Kidney (tissue), 14 donors: Measurements from ENCODE around the gene PEX11A. TPM values are rescaled to one million over a fixed set of nuclear protein-coding genes. Genes with fewer than 3 reads are reported as not detected.

Source experiments
- DNase-seq, 5 donors: peaks; one replicate each; pipeline ENCODE4 v3.0.0-alpha.2; 2013 to 2020
- FAIRE-seq: peaks from 2 replicates; lab custom pipeline; 2012; peaks lifted over from hg19 to GRCh38; lab: Jason Lieb, UNC
- H3K27ac ChIP-seq, 2 donors: one replicate each; pipeline ENCODE4 v1.7.0; 2013; ENCODE audit warnings: low read depth in 2 of 2, low read length in 2 of 2, inconsistent platforms in 1 of 2
- H3K27me3 ChIP-seq: one replicate; pipeline ENCODE4 v1.7.1; 2013; ENCODE audit warnings: low read length, inconsistent platforms; ENCODE audit not compliant: control insufficient read depth, insufficient read depth
- H3K36me3 ChIP-seq, 3 donors: one replicate each; pipeline versions ENCODE4 v1.7.0 to v1.7.1; 2013; ENCODE audit warnings: low read length in 3 of 3, control low read depth in 1 of 3, inconsistent platforms in 1 of 3; ENCODE audit not compliant: insufficient read depth in 3 of 3, control insufficient read depth in 2 of 3
- H3K4me1 ChIP-seq, 3 donors: one replicate each; pipeline versions ENCODE4 v1.7.0 to v1.7.1; 2013; ENCODE audit warnings: low read length in 3 of 3, inconsistent platforms in 1 of 3, low read depth in 1 of 3; ENCODE audit not compliant: control insufficient read depth in 2 of 3, insufficient read depth in 2 of 3
- H3K4me3 ChIP-seq, 3 donors: one replicate each; pipeline versions ENCODE4 v1.7.0 to v1.8.1; 2013; ENCODE audit warnings: low read length in 3 of 3, control low read depth in 1 of 3, inconsistent platforms in 1 of 3
- H3K9ac ChIP-seq, 3 donors: one replicate each; pipeline versions ENCODE4 v1.7.0 to v1.7.1; 2013; ENCODE audit warnings: low read length in 3 of 3, control low read depth in 1 of 3, inconsistent platforms in 1 of 3
- H3K9me3 ChIP-seq, 3 donors: one replicate each; pipeline versions ENCODE4 v1.7.0 to v1.7.1; 2013; ENCODE audit warnings: low read length in 3 of 3, control low read depth in 1 of 3, inconsistent platforms in 1 of 3; ENCODE audit not compliant: control insufficient read depth in 2 of 3, insufficient read depth in 1 of 3
- CTCF ChIP-seq: IDR thresholded peaks from 3 replicates; pipeline ENCODE4 v1.5.1; 2012; ENCODE audit warnings: mild to moderate bottlenecking, moderate library complexity, borderline replicate concordance; ENCODE audit not compliant: insufficient read depth; ENCODE audit errors: extremely low read depth
- intact Hi-C: fragments of 100-400 bp; cut with DNase I; formaldehyde crosslinking; loops from one replicate; pipeline ENCODE4 v1.11.1; 2022
- polyA plus RNA-seq: library from polyadenylated mRNA; stranded (reverse); fragments of 350-450 nt; fragmentation: Illumina TruSeq; extraction: RNeasy Lipid Tissue Mini Kit (QIAGEN cat#74804); gene quantifications from one replicate; pipeline ENCODE4 v1.2.3, GENCODE V29; 2014; ENCODE audit warnings: low read depth, low replicate concordance; ENCODE audit not compliant: insufficient read depth
- total RNA-seq: library from RNA; stranded (reverse); fragmentation: NEBNext Ultra II Directional; extraction: Animal tissue kit (Norgen Biotek cat#: 25700); gene quantifications from one replicate; pipeline ENCODE4 v1.2.1, GENCODE V29; 2021
- donor health status: control.
- donor health status: control.
- donor health status: control.
- donor health status: control.
- donor health status: control.
- donor health status: DM: yes; HTN: yes; CAD: no.
- donor health status: Normal renal cell carcinoma (clear cell type).

Gene PEX11A
- total and polyA plus RNA-seq, 2 donors from 2014 or later = 7.7 to 13.7 TPM

DNA sequence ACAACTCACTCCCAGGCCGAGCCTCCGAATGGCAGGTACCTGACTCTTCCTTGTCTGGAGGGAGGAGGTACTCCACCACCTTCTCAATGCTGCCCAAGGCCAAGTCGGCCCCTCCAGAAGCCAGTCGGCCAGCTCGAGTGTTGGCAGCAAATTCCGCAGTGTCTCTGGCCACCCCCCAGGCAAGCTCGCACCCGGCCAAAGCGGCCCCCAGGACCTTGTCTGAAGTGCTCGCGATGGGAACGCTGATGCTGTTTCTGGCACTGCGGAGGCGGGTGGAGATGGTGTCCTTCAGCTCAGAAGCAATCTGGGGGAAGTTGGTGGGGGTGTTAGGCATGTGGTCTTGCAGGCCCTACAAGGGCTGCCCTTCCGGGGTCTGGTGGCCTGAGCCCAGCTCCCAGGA lies 20.6 kb downstream of the PEX11A start:
- Histone ChIP-seq H3K4me3 (no peak overlapping the region), H3K9ac (no peak overlapping the region), H3K36me3 (no peaks in the 10 kb centered on the region), H3K9me3 (no peaks in the 10 kb centered on the region), H3K4me1 (no peaks in the 10 kb centered on the region), H3K27ac (no peak overlapping the region), H3K27me3 (no peaks in the 10 kb centered on the region)
- no peak for DNase-seq
- intact Hi-C loops = no loop called here
- TF ChIP-seq CTCF = no peak
- no peak for FAIRE-seq

DNA sequence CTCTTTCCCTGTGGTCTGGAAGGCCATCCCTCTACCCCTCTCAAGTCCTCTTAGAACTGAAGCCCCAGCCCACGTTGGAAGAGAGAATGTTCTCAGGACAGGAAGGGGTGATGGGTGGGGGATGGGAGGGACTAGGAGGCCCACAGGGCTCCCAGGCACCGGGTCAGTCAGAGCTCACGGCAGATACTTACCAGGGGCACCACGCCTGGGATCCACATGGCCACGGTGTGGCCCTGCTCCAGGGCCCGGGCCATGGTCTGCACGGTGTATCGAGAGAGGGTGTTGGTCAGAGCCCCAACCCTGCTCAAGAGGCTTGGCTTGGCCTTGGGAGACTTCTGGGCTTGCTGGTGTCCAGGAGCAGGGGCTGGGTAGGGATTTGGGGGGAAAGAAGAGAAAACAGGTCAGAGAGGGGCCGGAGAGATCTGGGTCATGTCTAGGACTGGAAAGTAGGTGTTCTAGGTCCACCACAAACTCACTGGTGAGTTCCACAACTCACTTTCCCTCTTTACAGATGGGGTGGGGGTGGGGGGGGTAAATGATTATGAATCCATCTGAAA lies 21.2 kb downstream of the PEX11A start:
- H3K4me3 ChIP-seq = no peak overlapping the region
- no peak overlapping the region for H3K27ac ChIP-seq
- H3K9me3 ChIP-seq = no peaks in the 10 kb centered on the region
- H3K36me3 ChIP-seq = no peaks in the 10 kb centered on the region
- no peaks in the 10 kb centered on the region for H3K27me3 ChIP-seq
- no peak overlapping the region for H3K9ac ChIP-seq
- intact Hi-C loops = no loop called here
- DNase-seq (no peak), FAIRE-seq (no peak)
- TF ChIP-seq CTCF = no peak
- no peaks in the 10 kb centered on the region for H3K4me1 ChIP-seq

- Histone ChIP-seq H3K4me3 (no peak overlapping the region), H3K27me3 (no peaks in the 10 kb centered on the region), H3K9ac (no peak overlapping the region), H3K27ac (no peak overlapping the region), H3K36me3 (no peaks in the 10 kb centered on the region), H3K9me3 (no peaks in the 10 kb centered on the region), H3K4me1 (no peaks in the 10 kb centered on the region)
- intact Hi-C loops = no loop called here
- DNase-seq (no peak), FAIRE-seq (no peak)
- TF ChIP-seq CTCF = no peak
These were observed 22.4 kb downstream of the PEX11A start for GRCh38 chr15:89668171-89668570.

DNA sequence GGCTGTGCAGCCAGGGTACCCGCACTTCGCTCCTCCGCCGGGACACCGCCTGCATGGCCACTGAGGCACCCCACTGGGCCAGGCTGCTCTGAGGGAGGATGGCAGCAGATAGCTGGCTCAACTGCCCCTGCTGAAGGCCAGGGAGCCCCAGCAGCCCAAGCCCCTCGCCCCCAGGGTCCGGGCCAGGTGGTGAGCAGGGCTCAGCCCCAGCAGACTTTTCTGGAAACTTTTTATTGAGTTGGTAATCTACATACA lies 22.9 kb downstream of the PEX11A start:
- no peak for TF ChIP-seq CTCF
- H3K9ac ChIP-seq = no peak overlapping the region
- intact Hi-C loops = no loop called here
- no peaks in the 10 kb centered on the region for H3K36me3 ChIP-seq
- DNase-seq = no peak
- peaks cover 0 to 1% (median 0%) of the 10 kb centered on the region in 3 donors for H3K4me1 ChIP-seq
- no peak overlapping the region for H3K27ac ChIP-seq
- H3K27me3 ChIP-seq = no peaks in the 10 kb centered on the region
- FAIRE-seq = no peak
- no peak overlapping the region for H3K4me3 ChIP-seq
- H3K9me3 ChIP-seq = no peaks in the 10 kb centered on the region
